Keratinocyte (primary cell): Measurements from ENCODE around the gene CLSTN2. TPM values are rescaled to one million over a fixed set of nuclear protein-coding genes. Genes with fewer than 3 reads are reported as not detected.

Experiments
- DNase-seq: peaks from one replicate; pipeline ENCODE4 v3.0.0-alpha.2; 2011; ENCODE audit warnings: low read depth, missing footprints, low spot score
- FAIRE-seq: peaks from 2 replicates; lab custom pipeline; 2011; peaks lifted over from hg19 to GRCh38; lab: Jason Lieb, UNC
- H2AFZ ChIP-seq: 2 replicates; pipeline ENCODE4 v1.6.0; 2012; ENCODE audit warnings: low read length, control low read depth, inconsistent platforms; ENCODE audit not compliant: control insufficient read depth
- H3K27ac ChIP-seq: 2 replicates; pipeline ENCODE4 v1.5.1; 2011; ENCODE audit warnings: low read length; ENCODE audit not compliant: control insufficient read depth, insufficient read depth
- H3K27me3 ChIP-seq: 3 replicates; pipeline ENCODE4 v1.6.0; 2011; ENCODE audit warnings: low read length; ENCODE audit not compliant: control insufficient read depth, insufficient read depth; ENCODE audit errors: extremely low read depth
- H3K36me3 ChIP-seq, 2 experiments: 2 replicates in 1 of 2; 3 replicates in 1 of 2; pipeline ENCODE4 v1.5.1; 2011; ENCODE audit warnings: low read length in 2 of 2, mild to moderate bottlenecking in 1 of 2; ENCODE audit not compliant: control insufficient read depth in 2 of 2, insufficient read depth in 2 of 2; ENCODE audit errors: extremely low read depth in 1 of 2
- H3K4me1 ChIP-seq: 3 replicates; pipeline ENCODE4 v1.5.1; 2011; ENCODE audit warnings: low read length; ENCODE audit not compliant: control insufficient read depth, insufficient read depth; ENCODE audit errors: extremely low read depth
- H3K4me2 ChIP-seq: 3 replicates; pipeline ENCODE4 v1.6.0; 2011; ENCODE audit warnings: low read depth, low read length; ENCODE audit not compliant: control insufficient read depth, insufficient read depth; ENCODE audit errors: extremely low read depth
- H3K4me3 ChIP-seq, 3 experiments: fragments of 200-600 bp in 1 of 3; sonication (generic) in 1 of 3; 2 replicates in 2 of 3; 3 replicates in 1 of 3; pipeline ENCODE4 v1.5.1; 2011 to 2016; ENCODE audit warnings: low read length in 3 of 3, mild to moderate bottlenecking in 3 of 3, control low read depth in 2 of 3, inconsistent platforms in 1 of 3, low read depth in 1 of 3, mixed read lengths in 1 of 3, mixed run types in 1 of 3, moderate library complexity in 1 of 3; ENCODE audit not compliant: control insufficient read depth in 2 of 3, insufficient read depth in 2 of 3; ENCODE audit errors: extremely low read depth in 1 of 3
- H3K79me2 ChIP-seq: 2 replicates; pipeline ENCODE4 v1.6.0; 2012; ENCODE audit warnings: low read length; ENCODE audit not compliant: control insufficient read depth, insufficient read depth
- H3K9ac ChIP-seq: 3 replicates; pipeline ENCODE4 v1.6.0; 2011; ENCODE audit warnings: low read length; ENCODE audit not compliant: control insufficient read depth, insufficient read depth; ENCODE audit errors: extremely low read depth
- H3K9me1 ChIP-seq: 3 replicates; pipeline ENCODE4 v1.6.0; 2011; ENCODE audit warnings: low read length; ENCODE audit not compliant: control insufficient read depth, insufficient read depth; ENCODE audit errors: extremely low read depth
- H3K9me3 ChIP-seq: 2 replicates; pipeline ENCODE4 v1.5.1; 2012; ENCODE audit warnings: low read depth, low read length; ENCODE audit not compliant: control insufficient read depth
- H4K20me1 ChIP-seq: 3 replicates; pipeline ENCODE4 v1.6.0; 2011; ENCODE audit warnings: low read length; ENCODE audit not compliant: control insufficient read depth, insufficient read depth; ENCODE audit errors: extremely low read depth
- CTCF ChIP-seq, 3 experiments: IDR thresholded peaks in 1 of 3; conservative IDR thresholded peaks in 1 of 3; optimal IDR thresholded peaks in 1 of 3; 2 replicates in 2 of 3; 3 replicates in 1 of 3; pipeline versions ENCODE3 to v1.5.1; 2011; ENCODE audit warnings: low read length in 3 of 3, mild to moderate bottlenecking in 3 of 3, moderate library complexity in 2 of 3, control low read depth in 1 of 3, inconsistent platforms in 1 of 3; ENCODE audit not compliant: insufficient read depth in 2 of 3; ENCODE audit errors: extremely low read depth in 1 of 3
- EZH2 ChIP-seq: IDR thresholded peaks from one replicate; pipeline ENCODE4 v1.6.1; 2012; ENCODE audit warnings: inconsistent platforms, mild to moderate bottlenecking, low read length, moderate library complexity
- dilution Hi-C: fragments of 300-500 bp; cut with MboI; formaldehyde crosslinking; loops from one replicate; pipeline ENCODE4 v1.7.0; 2020; ENCODE audit warnings: low sequenced_read_pairs; ENCODE audit not compliant: extremely low pct_ligation_motif_present
- polyA plus RNA-seq, 5 experiments: library from polyadenylated mRNA; depleted of rRNA in 3 of 5; stranded (reverse) in 3 of 5; stranded (forward) in 1 of 5; unstranded in 1 of 5; fragments of >200 nt; gene quantifications; 1 replicate in 1 of 5; 2 replicates in 3 of 5; 3 replicates in 1 of 5; pipeline versions ENCODE4 v1.2.1 to v1.2.3, GENCODE V29; 2011 to 2012; ENCODE audit warnings: missing spikeins in 2 of 5, low read depth in 1 of 5, low replicate concordance in 1 of 5
- small RNA-seq, 3 experiments: library from RNA; depleted of rRNA; stranded (forward); fragments of <200 nt; gene quantifications; one replicate each; pipeline ENCODE3, GENCODE V24; 2012; ENCODE audit warnings: low read depth in 3 of 3, low replicate concordance in 1 of 3; ENCODE audit not compliant: insufficient read length in 3 of 3

CLSTN2 gene
- polyA plus RNA-seq, 1 donor (not counting 4 experiments of a cell fraction or from before 2014, with no cell fraction given), result 0.09 TPM

- Histone ChIP-seq H3K27ac (no peak overlapping the region), H3K9ac (no peak overlapping the region), H3K27me3 (no peaks in the 10 kb centered on the region), H3K4me3 (no peak overlapping the region), H3K4me1 (no peaks in the 10 kb centered on the region), H3K79me2 (no peaks in the 10 kb centered on the region), H4K20me1 (no peaks in the 10 kb centered on the region), H3K4me2 (no peak overlapping the region), H2AFZ (no peak overlapping the region), H3K9me3 (no peaks in the 10 kb centered on the region), H3K36me3 (no peaks in the 10 kb centered on the region), H3K9me1 (no peaks in the 10 kb centered on the region)
- dilution Hi-C loops, result no loop called here
- DNase-seq, result no peak
- FAIRE-seq, result no peak
- TF ChIP-seq EZH2 (no peak), CTCF (optimal IDR thresholded peaks at IDR 0.05 in 1 of 3, IDR thresholded peaks at IDR 0.05 in 1 of 3, conservative IDR thresholded peaks at IDR 0.05 in 1 of 3; ENCODE audit: extremely low read depth in 1 of 3, insufficient read depth in 2 of 3, low read length in 3 of 3) (no peak)
These were observed 682.1 kb downstream of the CLSTN2 start for GRCh38 chr3:140617135-140617534.

GRCh38 chr3:140626856-140627255 lies 691.9 kb downstream of the CLSTN2 start:
- H3K36me3 ChIP-seq, result no peaks in the 10 kb centered on the region
- TF ChIP-seq CTCF (optimal IDR thresholded peaks at IDR 0.05 in 1 of 3, IDR thresholded peaks at IDR 0.05 in 1 of 3, conservative IDR thresholded peaks at IDR 0.05 in 1 of 3; ENCODE audit: extremely low read depth in 1 of 3, insufficient read depth in 2 of 3, low read length in 3 of 3), result no peak
- no peak for TF ChIP-seq EZH2
- H3K27ac ChIP-seq, result no peak overlapping the region
- no peaks in the 10 kb centered on the region for H4K20me1 ChIP-seq
- H3K9me1 ChIP-seq, result no peaks in the 10 kb centered on the region
- DNase-seq (no peak), FAIRE-seq (no peak)
- H3K4me1 ChIP-seq, result peaks cover 35% of the 10 kb centered on the region
- H3K9me3 ChIP-seq, result no peaks in the 10 kb centered on the region
- no peaks in the 10 kb centered on the region for H3K79me2 ChIP-seq
- no peak overlapping the region for H2AFZ ChIP-seq
- H3K9ac ChIP-seq, result no peak overlapping the region
- H3K4me2 ChIP-seq, result no peak overlapping the region
- H3K4me3 ChIP-seq, result no peak overlapping the region
- dilution Hi-C loops, result no loop called here
- H3K27me3 ChIP-seq, result no peaks in the 10 kb centered on the region

Small RNA genes lying within 50 kb of the gene (small RNA-seq; reads per million reads assigned to genes)
- 0 reads per million in 3 experiments for gene AC048346.1
